LNCaP clone FGC (cell line): ENCODE measurements around the gene RPL22L1.

ENCODE experiments used
- DNase-seq: peaks from one replicate; pipeline ENCODE4 v3.0.0-alpha.2; 2011; ENCODE audit warnings: low read depth
- H3K4me3 ChIP-seq: 2 replicates; pipeline ENCODE4 v1.5.1; 2011; ENCODE audit warnings: mild to moderate bottlenecking, low read depth, low read length, control low read depth
- CTCF ChIP-seq: IDR thresholded peaks from 2 replicates; pipeline ENCODE4 v1.5.1; 2012; ENCODE audit warnings: mild to moderate bottlenecking; ENCODE audit not compliant: control insufficient read depth, insufficient read depth; ENCODE audit errors: extremely low read depth

The RPL22L1 gene

GRCh38 chr3:170876537-170876936 lies 6.5 kb upstream of the RPL22L1 start:
- DNase-seq = peak; percentile 73
- H3K4me3 ChIP-seq = no peak overlapping the region
- no peak for TF ChIP-seq CTCF

GRCh38 chr3:170869239-170869590 lies 780 bp downstream of the RPL22L1 start:
- no peak for DNase-seq
- no peak for TF ChIP-seq CTCF
- peak overlapping the region; percentile 87 for H3K4me3 ChIP-seq

- DNase-seq = no peak
- peak overlapping the region; percentile 87 for H3K4me3 ChIP-seq
- no peak for TF ChIP-seq CTCF
Measured at GRCh38 chr3:170868577-170869238, 1.3 kb downstream of the RPL22L1 start.

GRCh38 chr3:170867143-170867937 lies 2.7 kb downstream of the RPL22L1 start:
- peak; percentile 96 for DNase-seq
- TF ChIP-seq CTCF = no peak
- peak overlapping the region; percentile 87 for H3K4me3 ChIP-seq

GRCh38 chr3:170866499-170866898 lies 3.5 kb downstream of the RPL22L1 start:
- no peak for TF ChIP-seq CTCF
- peak overlapping the region; percentile 46 for H3K4me3 ChIP-seq

GRCh38 chr3:170865209-170866094 lies 4.5 kb downstream of the RPL22L1 start:
- no peak for DNase-seq
- no peak overlapping the region for H3K4me3 ChIP-seq
- TF ChIP-seq CTCF = no peak

More at GRCh38 chr3:170866499-170866898, 3.5 kb downstream of the RPL22L1 start:
- no peak for DNase-seq
